Stimulated activated CD4-positive, alpha-beta T cell treated with anti-CD3 and anti-CD28 coated beads, TNF-alpha, amount 100 ng/mL, for 24 hours (primary cell): Measurements from ENCODE around the gene SEMA6A.

Experiments used
- DNase-seq, 3 experiments: peaks; one replicate each; pipeline ENCODE4 v3.0.0-alpha.2; 2020; ENCODE audit warnings: low read depth in 3 of 3

SEMA6A gene

GRCh38 chr5:116576053-116576713 lies 1.6 kb upstream of the SEMA6A start:
- no peak for DNase-seq

GRCh38 chr5:116575326-116576052 lies 866 bp upstream of the SEMA6A start:
- DNase-seq, result no peak

DNA sequence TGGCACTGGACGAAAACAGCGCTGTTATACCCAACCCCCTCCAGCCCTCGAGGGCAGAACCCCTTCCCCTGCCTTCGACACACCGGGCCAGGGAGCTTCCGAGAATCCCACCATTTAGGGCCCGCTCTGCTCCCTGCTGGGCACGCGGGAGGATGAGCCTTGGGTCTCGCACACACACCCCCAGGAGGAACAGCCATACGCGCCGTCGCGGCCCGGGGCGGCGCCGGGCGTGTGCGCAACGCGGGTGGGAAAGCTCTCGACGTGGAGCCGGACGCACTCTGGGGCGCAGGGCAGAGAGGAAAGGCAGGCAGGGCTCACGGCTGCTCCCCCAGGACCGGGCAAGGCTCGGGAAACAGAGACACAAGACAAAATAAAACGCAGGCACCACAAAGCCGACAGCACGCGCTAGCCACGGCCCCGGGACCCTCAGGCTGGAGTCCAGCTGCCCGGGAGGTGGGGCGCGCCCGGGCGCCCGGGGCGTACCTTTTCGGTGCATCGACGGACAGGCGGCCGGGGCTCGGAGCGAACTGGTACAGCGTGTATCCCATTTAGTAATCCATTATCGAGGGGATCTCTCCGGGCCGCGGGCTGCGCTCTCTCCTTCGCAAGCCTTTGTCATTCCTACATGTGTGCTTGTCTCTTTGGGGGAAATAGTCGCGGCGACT lies 789 bp downstream of the SEMA6A start:
- no peak for DNase-seq

DNA sequence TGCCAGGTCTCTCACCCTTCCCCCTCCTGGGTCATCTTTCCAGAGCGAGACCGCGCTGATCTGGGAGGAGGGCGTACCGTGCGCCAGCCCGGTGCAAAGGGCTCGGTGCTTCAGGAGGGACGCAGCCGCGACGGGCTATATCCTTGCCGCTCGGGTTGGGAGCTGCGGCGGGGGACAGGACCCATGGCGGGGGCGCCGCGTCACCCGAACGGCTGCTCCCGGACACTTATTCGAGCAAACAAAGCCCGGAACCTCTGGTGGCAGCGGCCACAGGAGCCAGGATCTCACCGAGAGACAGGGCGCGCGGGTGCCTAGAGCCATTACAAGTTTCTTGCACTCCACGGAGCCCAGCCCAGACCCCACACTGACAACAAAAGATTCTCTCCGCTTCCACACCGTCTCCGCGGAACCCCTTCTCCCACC lies 1.3 kb downstream of the SEMA6A start:
- DNase-seq, result no peak

GRCh38 chr5:116572350-116573278 lies 2.0 kb downstream of the SEMA6A start:
- DNase-seq, result no peak

DNA sequence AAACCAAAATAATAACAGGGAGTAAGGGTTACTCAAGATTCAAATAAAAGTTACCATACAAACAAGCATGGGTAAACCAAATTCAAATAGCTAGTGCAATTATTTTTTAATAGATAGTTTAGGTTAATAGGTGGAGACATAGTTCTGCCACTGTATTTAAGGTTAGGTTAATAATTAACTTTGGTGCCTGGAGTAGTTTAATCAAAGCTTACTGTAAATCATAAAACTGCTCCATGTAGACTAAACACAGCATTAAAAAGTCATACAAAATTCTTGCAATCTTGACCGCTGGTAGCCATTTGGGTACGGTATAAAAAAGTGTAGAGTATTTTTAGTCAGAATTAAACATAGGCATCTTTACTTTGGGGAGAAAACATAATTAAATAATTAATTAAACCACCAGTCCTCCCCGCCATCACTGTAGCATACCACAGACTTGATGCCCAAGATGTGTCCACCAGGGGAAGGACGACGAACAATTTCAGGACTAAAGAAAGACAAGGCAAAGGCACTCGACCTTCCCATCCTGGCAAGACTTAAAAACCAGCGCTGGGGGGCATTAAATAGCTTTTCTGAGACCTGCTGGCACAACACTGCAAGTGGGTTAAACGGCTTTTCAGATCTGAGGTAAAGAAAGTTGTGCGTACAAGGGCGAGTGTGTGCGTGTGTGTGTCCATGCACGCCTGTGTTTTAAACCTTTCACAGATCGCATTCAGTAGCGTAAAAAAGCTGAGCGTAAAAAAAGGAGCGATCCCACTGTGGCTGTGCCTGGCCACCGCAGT lies 2.9 kb downstream of the SEMA6A start:
- no peak for DNase-seq

DNA sequence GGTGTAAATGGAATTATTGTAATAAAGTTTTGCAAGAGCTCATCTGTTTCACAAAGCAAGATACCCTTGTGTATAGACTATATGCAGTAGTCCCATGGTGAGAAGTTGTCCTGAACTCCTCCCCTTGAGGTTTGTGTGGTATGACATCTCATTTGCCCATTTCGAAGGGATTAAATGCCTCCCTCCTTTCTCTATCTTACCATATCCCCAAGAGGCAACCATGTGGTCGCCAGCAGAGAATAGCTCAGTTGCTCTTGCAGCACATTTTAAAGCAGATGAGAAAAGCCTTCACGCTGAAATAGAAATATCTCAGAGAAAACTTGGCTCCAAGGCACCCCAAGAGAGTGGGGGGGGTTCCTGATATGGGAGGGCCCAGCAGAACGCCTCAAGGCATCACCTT lies 4.6 kb downstream of the SEMA6A start:
- no peak for DNase-seq

- no peak for DNase-seq
These were observed 7.5 kb downstream of the SEMA6A start for GRCh38 chr5:116567106-116567505.

DNA sequence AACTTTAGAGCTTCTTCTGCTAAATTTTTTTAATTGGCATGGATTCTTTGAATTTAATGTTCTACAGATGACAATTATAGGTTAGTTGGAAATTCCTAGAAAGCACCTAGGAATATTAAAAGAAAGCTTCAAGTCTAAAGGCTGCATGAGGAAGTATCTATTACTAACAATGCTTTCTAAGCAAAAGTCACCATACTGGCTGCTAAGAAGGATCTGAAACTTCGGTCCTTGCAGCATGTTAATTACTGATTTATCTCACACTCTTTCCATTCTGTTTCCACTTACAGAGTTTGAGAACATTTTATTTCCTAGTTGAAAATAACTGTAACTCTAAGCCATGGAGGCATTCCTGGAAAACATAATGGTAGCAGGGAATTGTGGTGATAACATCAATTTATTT lies 8.4 kb downstream of the SEMA6A start:
- DNase-seq, result no peak

- no peak for DNase-seq
These were observed 9.7 kb downstream of the SEMA6A start for GRCh38 chr5:116564756-116565490.

DNA sequence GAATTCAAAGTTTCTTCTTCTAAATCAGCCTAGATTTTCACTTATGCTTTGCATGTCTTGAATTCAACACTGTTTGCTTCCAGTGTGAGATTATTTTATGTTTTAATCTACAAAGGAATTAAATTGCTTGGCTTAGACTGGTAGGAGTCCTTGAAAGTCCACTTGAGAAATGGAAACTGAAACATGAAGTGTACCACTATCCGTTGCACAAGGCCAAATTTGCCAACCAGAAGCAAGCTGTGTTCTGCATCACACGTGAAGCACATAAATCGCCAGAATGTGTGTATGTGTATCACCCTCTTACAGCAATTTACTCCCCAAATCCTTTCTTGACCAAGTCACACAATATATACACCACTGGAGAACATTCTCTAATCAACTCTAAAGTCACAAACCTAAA lies 10.3 kb downstream of the SEMA6A start:
- DNase-seq, result no peak

DNA sequence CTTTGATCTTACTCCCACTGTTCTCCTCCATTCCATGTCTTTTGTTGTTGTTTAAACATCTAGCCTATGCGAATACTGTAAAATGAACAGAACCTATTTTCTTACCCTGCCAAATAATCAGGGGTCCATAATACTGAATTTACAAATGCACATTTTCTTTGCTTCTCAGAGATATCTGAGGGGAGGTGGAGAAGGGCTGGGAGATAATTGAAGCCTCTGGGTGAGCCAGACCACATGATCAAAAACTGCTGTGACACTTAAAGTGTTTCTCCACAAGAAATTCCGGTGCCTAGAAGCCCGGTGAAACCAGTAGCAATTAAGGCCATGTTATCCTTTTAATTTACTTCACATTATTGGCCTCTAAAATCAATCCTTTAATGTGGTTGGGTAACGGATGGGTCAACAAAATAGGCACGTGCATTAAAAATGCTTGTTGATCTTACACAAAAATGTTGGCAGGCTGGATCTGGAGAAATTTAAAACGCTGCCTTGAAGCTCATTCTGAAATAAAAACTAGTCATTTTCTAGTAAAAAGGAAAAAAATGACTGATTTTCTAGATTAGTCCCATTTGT lies 10.8 kb downstream of the SEMA6A start:
- no peak for DNase-seq

DNA sequence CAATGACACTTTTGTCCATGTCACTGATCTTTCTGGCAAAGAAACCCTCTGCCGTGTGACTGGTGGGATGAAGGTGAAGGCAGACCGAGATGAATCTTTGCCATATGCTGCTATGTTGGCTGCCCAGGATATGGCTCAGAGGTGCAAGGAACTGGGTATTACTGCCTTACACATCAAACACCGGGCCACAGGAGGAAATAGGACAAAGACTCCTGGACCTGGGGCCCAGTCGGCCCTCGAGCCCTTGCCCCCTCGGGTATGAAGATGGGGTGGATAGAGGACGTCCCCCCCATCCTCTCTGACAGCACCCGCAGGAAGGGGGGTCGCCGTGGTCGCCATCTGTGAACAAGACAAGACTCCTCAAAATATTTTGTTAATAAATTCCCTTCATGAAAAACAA lies 12.0 kb downstream of the SEMA6A start:
- no peak for DNase-seq

DNA sequence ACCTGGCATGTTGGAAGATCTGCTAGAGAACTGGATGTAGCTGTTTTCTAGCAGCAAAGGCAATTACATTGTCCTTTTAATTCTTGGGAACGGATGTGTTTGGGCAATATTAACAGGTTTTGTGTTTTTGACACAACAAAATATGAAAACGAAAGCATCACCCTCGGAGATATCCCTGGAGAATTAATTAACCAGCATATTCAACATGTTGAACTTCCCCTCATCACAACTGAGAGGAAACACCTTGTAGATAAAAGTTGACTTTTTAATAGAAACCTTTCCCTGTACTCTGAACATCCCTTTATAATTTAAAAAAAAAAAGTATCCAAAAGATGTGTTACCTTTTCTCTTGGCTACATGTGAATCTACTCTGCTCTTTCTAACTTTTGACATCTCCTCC lies 13.0 kb downstream of the SEMA6A start:
- DNase-seq, result no peak

DNA sequence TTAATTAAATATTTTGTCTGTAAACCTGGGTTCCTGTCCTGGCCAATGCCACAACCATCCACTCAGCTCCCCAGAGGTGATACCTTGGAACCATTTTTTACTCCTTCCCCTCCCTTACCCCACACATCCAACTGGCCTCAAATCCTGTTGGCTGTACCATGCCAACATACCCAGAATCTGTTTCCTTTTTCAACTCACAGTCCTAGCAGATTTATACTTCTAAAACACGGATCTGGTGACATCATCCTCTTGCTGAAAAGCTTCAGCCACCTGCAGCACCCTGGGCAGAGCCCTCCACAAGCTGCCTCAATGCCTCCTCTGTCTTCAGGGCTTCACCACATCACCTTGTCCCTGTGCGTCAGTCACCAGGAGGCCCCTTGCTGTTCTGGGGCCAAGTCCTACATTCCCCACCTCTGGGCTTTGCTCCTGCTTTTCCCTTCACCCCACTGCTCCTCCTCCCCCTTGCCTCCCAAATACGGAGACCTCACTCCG lies 14.9 kb downstream of the SEMA6A start:
- no peak for DNase-seq

GRCh38 chr5:116559239-116559638 lies 15.4 kb downstream of the SEMA6A start:
- DNase-seq, result no peak

- DNase-seq, result no peak
These were observed 16.9 kb downstream of the SEMA6A start for GRCh38 chr5:116557669-116558271.

- no peak for DNase-seq
These were observed 19.9 kb downstream of the SEMA6A start for GRCh38 chr5:116554764-116555163.

DNA sequence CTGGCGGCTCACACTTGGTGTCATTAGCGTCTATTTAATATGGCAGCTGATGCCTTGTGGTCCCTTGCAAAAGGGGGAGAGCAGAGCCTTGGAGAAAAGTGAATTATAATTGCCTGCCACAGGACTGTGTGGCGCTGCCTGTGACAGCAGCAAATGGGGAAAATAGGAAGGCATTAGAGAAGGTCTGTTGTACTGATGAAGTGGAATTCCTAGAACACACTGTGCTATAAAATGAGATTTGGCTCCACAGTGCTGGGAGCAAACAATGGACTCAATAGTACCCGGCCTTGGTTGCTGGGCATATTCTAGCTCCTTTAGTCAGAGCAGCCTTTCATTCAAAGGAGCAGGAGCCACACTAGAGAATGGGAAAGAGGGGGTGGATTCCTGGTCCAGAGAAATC lies 21.3 kb downstream of the SEMA6A start:
- DNase-seq, result no peak

DNA sequence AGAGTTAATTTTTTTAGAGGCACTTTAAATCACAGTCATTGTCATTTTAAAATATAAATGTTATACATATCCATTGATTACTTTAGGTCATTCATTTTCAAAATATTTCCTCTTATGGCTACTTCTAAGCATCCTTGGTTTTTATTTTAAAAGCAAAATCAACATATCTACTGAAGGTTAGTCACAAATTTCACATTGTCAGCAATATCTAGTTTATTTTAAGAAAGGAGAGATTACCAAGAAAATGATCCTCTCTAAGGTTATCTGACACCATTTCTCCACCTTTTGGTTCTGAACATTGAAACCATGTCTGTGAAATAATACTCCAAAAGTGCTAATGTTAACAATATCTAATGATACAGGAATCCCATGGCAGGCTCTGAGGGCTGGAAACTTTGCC lies 24.5 kb downstream of the SEMA6A start:
- DNase-seq, result no peak
